Measurements from ENCODE around the gene SLC24A5.

SLC24A5 gene

GRCh38 chr15:48191574-48192225, 70.9 kb downstream of the SLC24A5 start, which contains the start of gene CTXN2:
CTXN2 (plus strand) TSS chr15:48191665; CDS start chr15:48201301, 9,636 bp downstream.
- no peak for DNase-seq
- no peak within 1 kb of the TSS for H3K27ac ChIP-seq (ENCODE audit: low read length)
- no peaks in the 10 kb centered on the region for H3K4me1 ChIP-seq (ENCODE audit: low read length)
- H3F3A ChIP-seq (ENCODE audit: insufficient read depth, low read length): no peaks in the 10 kb centered on the region
- no peaks in the 10 kb centered on the region for H4K20me1 ChIP-seq (ENCODE audit: insufficient read depth, low read length)
- H3K9me2 ChIP-seq (replicated peaks; ENCODE audit: insufficient read depth, low read length): no peaks in the 10 kb centered on the region
- H3K27me3 ChIP-seq (replicated peaks; ENCODE audit: insufficient read depth, low read length): no peaks in the 10 kb centered on the region
- H3K9me3 ChIP-seq (replicated peaks; ENCODE audit: insufficient read depth, low read length): no peaks in the 10 kb centered on the region
- H2AFZ ChIP-seq (ENCODE audit: low read length): no peak within 1 kb of the TSS
- no peak within 1 kb of the TSS for H3K4me2 ChIP-seq (ENCODE audit: low read depth, low read length)
- no peak within 1 kb of the TSS for H3K9ac ChIP-seq (ENCODE audit: low read length)
- TF ChIP-seq EZH2 (optimal IDR thresholded peaks at IDR 0.05; ENCODE audit: low read depth, low read length): no peak
- TF ChIP-seq CTCF (IDR thresholded peaks at IDR 0.05; ENCODE audit: low read length): no peak
- no peak for TF ChIP-seq EZH2phosphoT487 (IDR thresholded peaks at IDR 0.05; ENCODE audit: low read length)
- no peaks in the 10 kb centered on the region for H3K79me2 ChIP-seq (ENCODE audit: low read length)
- no peaks in the 10 kb centered on the region for H3K36me3 ChIP-seq (replicated peaks; ENCODE audit: insufficient read depth, low read length)
- H3K4me3 ChIP-seq (ENCODE audit: low read length): no peak within 1 kb of the TSS
